ENCODE data around the gene S100PBP.

S100PBP gene

DNA sequence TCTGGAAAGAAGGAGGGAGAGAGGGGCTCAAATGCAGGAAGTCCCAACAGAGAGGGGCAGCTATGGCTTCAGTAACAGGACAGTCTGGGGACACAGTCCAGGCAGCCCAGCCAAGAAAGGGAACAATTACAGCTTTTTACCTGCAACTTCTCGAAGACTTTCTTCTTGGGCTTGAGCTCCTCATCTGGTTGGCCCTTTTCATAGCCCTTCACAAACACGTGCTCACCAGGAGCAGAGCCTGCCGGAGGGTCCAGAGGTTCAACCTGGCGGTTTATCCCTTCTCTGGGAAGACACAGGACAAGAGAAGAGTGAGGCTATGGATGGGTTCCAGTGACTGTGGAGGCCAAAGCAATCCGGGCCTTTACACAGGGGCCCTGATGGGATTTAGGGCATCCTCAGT, 38.2 kb upstream of the S100PBP start:
- H3K4me2 ChIP-seq (ENCODE audit: low read length), result no peak overlapping the region
- no peak overlapping the region for H3K4me3 ChIP-seq (ENCODE audit: low read length)
- no peaks in the 10 kb centered on the region for H3K79me2 ChIP-seq (ENCODE audit: low read length)
- no peak overlapping the region for H3K9ac ChIP-seq (ENCODE audit: low read length)
- H3K36me3 ChIP-seq (replicated peaks; ENCODE audit: low read depth, low read length), result peaks cover 34% of the 10 kb centered on the region
- no peaks in the 10 kb centered on the region for H3K4me1 ChIP-seq (ENCODE audit: low read length)
- no peaks in the 10 kb centered on the region for H3K9me3 ChIP-seq (ENCODE audit: insufficient read depth, low read length)
- H3K27me3 ChIP-seq (ENCODE audit: low read depth, low read length), result no peaks in the 10 kb centered on the region
- no peaks in the 10 kb centered on the region for H4K20me1 ChIP-seq (ENCODE audit: insufficient read depth, low read length)
- no peak overlapping the region for H3K27ac ChIP-seq (ENCODE audit: low read length)
- H2AFZ ChIP-seq (ENCODE audit: low read depth, low read length), result no peak overlapping the region
- no peak for TF ChIP-seq EZH2phosphoT487 (IDR thresholded peaks at IDR 0.05; ENCODE audit: low read depth)
- TF ChIP-seq, protein P1, sequence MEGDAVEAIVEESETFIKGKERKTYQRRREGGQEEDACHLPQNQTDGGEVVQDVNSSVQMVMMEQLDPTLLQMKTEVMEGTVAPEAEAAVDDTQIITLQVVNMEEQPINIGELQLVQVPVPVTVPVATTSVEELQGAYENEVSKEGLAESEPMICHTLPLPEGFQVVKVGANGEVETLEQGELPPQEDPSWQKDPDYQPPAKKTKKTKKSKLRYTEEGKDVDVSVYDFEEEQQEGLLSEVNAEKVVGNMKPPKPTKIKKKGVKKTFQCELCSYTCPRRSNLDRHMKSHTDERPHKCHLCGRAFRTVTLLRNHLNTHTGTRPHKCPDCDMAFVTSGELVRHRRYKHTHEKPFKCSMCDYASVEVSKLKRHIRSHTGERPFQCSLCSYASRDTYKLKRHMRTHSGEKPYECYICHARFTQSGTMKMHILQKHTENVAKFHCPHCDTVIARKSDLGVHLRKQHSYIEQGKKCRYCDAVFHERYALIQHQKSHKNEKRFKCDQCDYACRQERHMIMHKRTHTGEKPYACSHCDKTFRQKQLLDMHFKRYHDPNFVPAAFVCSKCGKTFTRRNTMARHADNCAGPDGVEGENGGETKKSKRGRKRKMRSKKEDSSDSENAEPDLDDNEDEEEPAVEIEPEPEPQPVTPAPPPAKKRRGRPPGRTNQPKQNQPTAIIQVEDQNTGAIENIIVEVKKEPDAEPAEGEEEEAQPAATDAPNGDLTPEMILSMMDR (IDR thresholded peaks at IDR 0.05; ENCODE audit: low read depth, low read length), result no peak

DNA sequence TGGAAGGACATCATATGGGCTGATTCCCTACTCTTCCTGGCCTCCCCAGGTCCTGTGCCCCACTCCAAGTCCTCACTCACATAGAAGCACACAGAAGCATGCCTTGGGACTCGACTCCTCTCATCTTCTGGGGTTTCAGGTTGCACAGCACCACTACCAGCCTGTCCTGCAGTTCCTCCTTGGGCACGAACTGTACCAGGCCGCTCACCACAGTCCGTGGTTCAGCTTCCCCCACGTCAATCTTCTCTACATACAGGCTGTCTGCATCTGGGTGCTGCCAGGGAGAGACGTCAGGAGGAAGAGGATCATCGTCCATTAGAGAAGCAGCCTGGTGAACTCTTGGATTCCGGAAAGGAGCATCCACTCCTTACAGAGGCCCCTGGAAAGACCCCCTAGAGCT, 37.4 kb upstream of the S100PBP start:
- TF ChIP-seq, protein P1 (IDR thresholded peaks at IDR 0.05; ENCODE audit: low read depth, low read length), result no peak
- no peak for TF ChIP-seq EZH2phosphoT487 (IDR thresholded peaks at IDR 0.05; ENCODE audit: low read depth)
- Histone ChIP-seq H3K27ac (ENCODE audit: low read length) (no peak overlapping the region), H3K36me3 (replicated peaks; ENCODE audit: low read depth, low read length) (peaks cover 38% of the 10 kb centered on the region), H3K4me1 (ENCODE audit: low read length) (no peaks in the 10 kb centered on the region), H3K4me2 (ENCODE audit: low read length) (no peak overlapping the region), H3K79me2 (ENCODE audit: low read length) (no peaks in the 10 kb centered on the region), H3K9ac (ENCODE audit: low read length) (no peak overlapping the region), H3K27me3 (ENCODE audit: low read depth, low read length) (no peaks in the 10 kb centered on the region), H3K4me3 (ENCODE audit: low read length) (no peak overlapping the region), H2AFZ (ENCODE audit: low read depth, low read length) (no peak overlapping the region), H4K20me1 (ENCODE audit: insufficient read depth, low read length) (no peaks in the 10 kb centered on the region), H3K9me3 (ENCODE audit: insufficient read depth, low read length) (no peaks in the 10 kb centered on the region)

DNA sequence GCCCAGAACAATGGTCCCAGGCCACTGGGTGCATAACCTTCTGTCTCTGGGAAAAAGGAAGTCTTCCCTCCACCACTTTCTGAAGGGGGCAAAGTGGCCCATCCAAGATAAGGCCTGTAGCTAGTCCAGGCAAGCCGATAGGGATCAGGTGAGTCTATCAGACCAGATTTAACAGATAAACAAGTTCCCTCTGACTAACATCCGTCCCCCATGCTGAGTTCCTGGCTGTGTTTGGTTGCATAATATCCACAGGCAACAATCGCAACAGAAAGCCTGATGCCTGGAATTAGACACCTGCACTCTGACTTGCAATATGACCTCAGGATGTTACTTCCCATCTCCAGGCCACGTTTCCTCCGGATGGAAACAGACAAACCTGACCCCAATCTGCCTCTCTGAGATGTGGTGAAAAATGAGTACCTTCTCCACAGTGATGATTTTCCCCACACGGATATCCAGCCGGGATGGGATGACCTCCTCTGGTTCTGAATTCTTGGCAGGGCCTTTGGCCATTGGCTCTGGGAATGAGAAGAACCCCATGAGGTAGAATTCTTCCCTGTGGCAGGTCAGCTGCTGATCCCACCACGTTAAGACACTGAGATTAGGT, 36.7 kb upstream of the S100PBP start:
- no peaks in the 10 kb centered on the region for H3K27me3 ChIP-seq (ENCODE audit: low read depth, low read length)
- no peak overlapping the region for H3K4me2 ChIP-seq (ENCODE audit: low read length)
- H3K4me1 ChIP-seq (ENCODE audit: low read length), result no peaks in the 10 kb centered on the region
- TF ChIP-seq EZH2phosphoT487 (IDR thresholded peaks at IDR 0.05; ENCODE audit: low read depth), result no peak
- TF ChIP-seq, protein P1 (IDR thresholded peaks at IDR 0.05; ENCODE audit: low read depth, low read length), result no peak
- H2AFZ ChIP-seq (ENCODE audit: low read depth, low read length), result no peak overlapping the region
- no peak overlapping the region for H3K9ac ChIP-seq (ENCODE audit: low read length)
- H3K9me3 ChIP-seq (ENCODE audit: insufficient read depth, low read length), result no peaks in the 10 kb centered on the region
- H3K27ac ChIP-seq (ENCODE audit: low read length), result no peak overlapping the region
- no peaks in the 10 kb centered on the region for H4K20me1 ChIP-seq (ENCODE audit: insufficient read depth, low read length)
- H3K79me2 ChIP-seq (ENCODE audit: low read length), result no peaks in the 10 kb centered on the region
- peaks cover 32% of the 10 kb centered on the region for H3K36me3 ChIP-seq (replicated peaks; ENCODE audit: low read depth, low read length)
- no peak overlapping the region for H3K4me3 ChIP-seq (ENCODE audit: low read length)

DNA sequence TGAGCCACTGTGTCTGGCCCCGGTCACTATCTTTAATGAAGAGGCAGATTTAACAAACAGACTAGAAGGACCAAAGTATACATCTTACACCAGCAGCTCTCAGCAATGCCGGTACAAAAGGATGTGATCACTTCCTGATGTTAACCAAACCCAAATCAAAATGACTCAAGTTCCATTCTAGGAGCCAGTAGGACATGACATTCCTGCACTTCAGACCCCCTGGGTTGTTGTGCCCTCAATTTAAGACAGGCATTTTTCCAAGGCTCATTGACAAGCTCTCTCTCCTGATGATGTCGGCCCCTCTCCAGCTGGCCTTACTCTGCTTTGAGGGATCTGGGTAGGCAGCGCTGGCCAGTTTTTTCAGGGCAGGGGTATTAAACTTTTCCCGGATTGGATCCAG, 35.4 kb upstream of the S100PBP start:
- no peak overlapping the region for H3K4me2 ChIP-seq (ENCODE audit: low read length)
- H3K4me1 ChIP-seq (ENCODE audit: low read length), result no peaks in the 10 kb centered on the region
- TF ChIP-seq EZH2phosphoT487 (IDR thresholded peaks at IDR 0.05; ENCODE audit: low read depth), result no peak
- TF ChIP-seq, protein P1 (IDR thresholded peaks at IDR 0.05; ENCODE audit: low read depth, low read length), result no peak
- H3K9me3 ChIP-seq (ENCODE audit: insufficient read depth, low read length), result no peaks in the 10 kb centered on the region
- H3K27me3 ChIP-seq (ENCODE audit: low read depth, low read length), result no peaks in the 10 kb centered on the region
- H2AFZ ChIP-seq (ENCODE audit: low read depth, low read length), result no peak overlapping the region
- peaks cover 38% of the 10 kb centered on the region for H3K36me3 ChIP-seq (replicated peaks; ENCODE audit: low read depth, low read length)
- no peaks in the 10 kb centered on the region for H3K79me2 ChIP-seq (ENCODE audit: low read length)
- H4K20me1 ChIP-seq (ENCODE audit: insufficient read depth, low read length), result no peaks in the 10 kb centered on the region
- no peak overlapping the region for H3K9ac ChIP-seq (ENCODE audit: low read length)
- H3K27ac ChIP-seq (ENCODE audit: low read length), result no peak overlapping the region
- no peak overlapping the region for H3K4me3 ChIP-seq (ENCODE audit: low read length)

Data from OCI-LY3 (cell line).